SH-SY5Y (cell line): ENCODE data around the gene KDM4C.

Experiments
- GATA2 ChIP-seq: IDR thresholded peaks from 2 replicates; pipeline ENCODE4 v1.6.1; 2011; ENCODE audit warnings: mild to moderate bottlenecking, low read depth, low read length
- GATA3 ChIP-seq: IDR thresholded peaks from 2 replicates; pipeline ENCODE4 v1.6.1; 2011; ENCODE audit warnings: low read depth, mild to moderate bottlenecking, low read length, moderate library complexity

GRCh38 chr9:6711403-6711802 lies 46.4 kb upstream of the KDM4C start:
- no peak for TF ChIP-seq GATA3
- no peak for TF ChIP-seq GATA2
